ENCODE results near the gene BTNL2.
A peak's percentile ranks its signal among the peaks of the same experiment; 100 is the strongest.

The BTNL2 gene

DNA sequence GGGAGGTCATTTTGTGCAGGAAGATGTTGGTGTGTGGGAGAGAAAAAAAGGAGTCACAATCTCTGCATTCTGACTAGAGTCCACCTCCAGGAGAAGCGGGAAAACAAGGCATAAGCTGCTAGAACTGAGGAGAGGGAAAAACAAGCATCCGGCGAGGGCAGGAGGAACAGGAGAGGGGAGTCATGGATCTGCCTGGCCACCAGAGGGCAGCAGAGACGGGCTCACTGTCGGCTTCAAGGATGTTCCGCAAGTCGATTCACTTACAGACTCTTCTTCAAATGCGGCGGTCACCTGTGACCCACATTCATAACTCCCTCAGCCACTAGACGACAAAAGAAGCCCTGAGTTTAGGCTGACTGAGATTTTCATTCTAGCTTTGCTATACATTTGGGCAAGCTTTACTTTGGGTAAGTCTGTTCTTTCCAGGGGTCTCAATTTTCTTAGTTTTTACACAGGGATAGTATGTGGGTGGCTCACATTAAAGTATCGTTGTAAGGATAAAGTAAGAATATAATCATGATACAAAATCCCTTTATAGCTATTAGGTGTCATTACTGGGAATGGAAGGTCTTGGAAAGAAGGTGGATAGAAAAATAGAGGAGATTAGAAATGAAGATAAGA lies 6.6 kb upstream of the BTNL2 start:
- DNase-seq (ENCODE audit: low read depth in 2 of 2) = peak; percentile 78 to 85

GRCh38 chr6:32411566-32412327 lies 4.8 kb upstream of the BTNL2 start:
- no peak for DNase-seq (ENCODE audit: low read depth in 2 of 2)

GRCh38 chr6:32410906-32411305 lies 3.9 kb upstream of the BTNL2 start:
- DNase-seq (ENCODE audit: low read depth in 2 of 2) = no peak

DNA sequence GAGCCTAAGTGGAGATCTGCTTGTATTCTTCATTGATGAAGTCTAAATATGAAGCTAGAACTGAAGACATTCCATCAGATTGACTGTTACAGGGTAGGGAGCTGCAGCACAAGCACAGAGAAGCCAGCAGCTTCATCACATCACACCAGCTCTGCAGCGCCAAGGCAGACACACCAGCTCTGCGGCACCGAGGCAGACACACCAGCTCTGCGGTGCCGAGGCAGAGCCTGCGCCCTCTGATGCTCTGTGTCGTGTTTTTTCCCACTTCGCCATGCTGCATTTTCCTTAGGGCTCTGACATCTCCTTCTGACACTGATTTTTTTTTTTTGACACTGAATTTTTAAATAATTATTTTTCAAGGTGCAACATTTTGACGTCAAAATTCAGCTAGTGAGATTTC lies 784 bp downstream of the BTNL2 start:
- DNase-seq (ENCODE audit: low read depth in 2 of 2) = no peak

- DNase-seq (ENCODE audit: low read depth in 2 of 2) = no peak
These were observed 1.3 kb downstream of the BTNL2 start for GRCh38 chr6:32405656-32406055.

- no peak for DNase-seq (ENCODE audit: low read depth in 2 of 2)
These were observed 4.2 kb downstream of the BTNL2 start for GRCh38 chr6:32402812-32403211.

DNA sequence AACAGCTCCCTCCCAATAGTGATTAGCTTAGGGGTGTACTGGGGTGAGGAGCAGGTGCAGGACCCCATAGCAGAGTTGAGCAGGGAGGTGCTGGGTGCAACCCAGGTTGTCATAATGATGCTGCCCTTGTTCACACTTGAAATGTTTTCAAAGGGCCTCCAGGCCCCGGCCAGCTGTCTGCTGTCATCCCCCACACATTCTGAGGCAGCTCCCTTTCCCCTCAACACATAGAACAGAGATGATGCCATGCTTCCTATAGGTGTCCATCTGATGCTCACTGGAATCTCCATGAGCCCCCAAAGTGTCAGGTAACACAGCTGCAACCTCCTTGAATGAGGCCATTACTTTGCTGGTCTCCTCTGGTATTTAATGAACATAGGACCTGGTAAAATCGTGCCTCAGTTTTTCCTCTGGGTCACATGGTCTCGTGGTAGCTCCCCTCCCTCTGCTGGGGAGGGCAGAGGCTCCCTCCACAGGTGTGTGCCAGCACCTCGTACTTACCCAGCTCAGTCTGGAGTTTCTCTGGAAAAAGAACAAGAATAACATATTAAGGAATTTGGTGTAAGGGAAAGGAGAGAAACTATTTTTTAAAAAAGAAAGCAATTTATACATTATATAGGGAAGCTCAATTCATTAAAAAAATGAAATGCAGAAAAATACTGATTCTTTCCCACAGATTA lies 5.6 kb downstream of the BTNL2 start:
- DNase-seq (ENCODE audit: low read depth in 2 of 2) = no peak

- no peak for DNase-seq (ENCODE audit: low read depth in 2 of 2)
These were observed 9.6 kb downstream of the BTNL2 start for GRCh38 chr6:32397252-32397920.

DNA sequence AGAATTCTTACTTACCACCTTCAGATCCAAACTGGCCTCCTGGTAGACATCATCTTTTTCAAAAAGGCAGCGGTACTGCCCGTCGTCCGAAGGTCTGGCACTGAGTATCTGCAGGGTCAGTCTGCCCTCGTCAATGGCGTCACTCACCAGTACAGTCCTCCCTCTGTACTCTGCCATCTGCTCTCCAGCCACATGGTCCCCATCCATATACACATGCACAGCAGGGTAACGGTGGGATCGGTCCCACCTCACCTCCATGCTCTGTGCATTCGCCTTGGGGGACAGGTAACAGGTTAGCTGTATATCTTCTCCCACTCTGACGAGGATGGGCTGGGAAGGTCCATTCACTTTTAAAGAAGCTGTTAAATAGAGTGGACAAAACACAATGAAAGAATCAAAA lies 11.0 kb downstream of the BTNL2 start:
- DNase-seq (ENCODE audit: low read depth in 2 of 2) = no peak

DNA sequence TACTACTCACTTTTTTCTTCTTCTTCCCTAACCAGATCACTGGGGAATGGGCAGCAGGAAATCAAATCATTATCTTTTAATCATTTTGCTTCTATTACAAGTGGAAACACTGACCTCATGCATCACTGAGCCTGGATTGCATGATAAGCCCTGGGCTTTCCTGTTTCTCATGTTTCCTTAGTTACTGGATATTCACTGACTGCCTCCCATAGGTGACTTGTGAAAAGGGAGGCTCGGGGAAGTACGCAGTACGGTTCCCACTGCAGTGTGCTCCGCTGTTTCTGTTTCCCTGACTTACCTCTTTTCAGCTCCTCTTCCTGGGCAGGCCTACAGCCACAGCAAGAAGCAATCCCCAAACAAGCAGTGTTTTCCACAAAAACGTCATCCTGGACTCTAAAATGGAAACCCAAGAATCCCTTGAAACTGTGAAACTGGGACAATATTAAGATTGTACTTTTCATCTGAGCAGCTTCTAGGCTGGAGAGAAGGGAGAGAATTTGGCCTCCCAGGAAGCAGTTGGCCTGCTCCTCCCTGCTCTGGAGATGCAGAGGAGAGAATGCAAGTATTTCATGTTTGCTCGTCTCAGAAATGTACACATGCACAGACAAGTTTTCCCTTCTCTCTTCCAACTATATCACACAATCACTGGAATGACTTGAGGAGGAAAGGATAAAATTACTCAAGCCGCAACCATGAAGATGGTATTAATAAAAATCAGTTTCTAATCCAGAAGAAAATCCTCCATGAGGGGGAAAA lies 13.1 kb downstream of the BTNL2 start:
- DNase-seq (ENCODE audit: low read depth in 2 of 2) = no peak

DNA sequence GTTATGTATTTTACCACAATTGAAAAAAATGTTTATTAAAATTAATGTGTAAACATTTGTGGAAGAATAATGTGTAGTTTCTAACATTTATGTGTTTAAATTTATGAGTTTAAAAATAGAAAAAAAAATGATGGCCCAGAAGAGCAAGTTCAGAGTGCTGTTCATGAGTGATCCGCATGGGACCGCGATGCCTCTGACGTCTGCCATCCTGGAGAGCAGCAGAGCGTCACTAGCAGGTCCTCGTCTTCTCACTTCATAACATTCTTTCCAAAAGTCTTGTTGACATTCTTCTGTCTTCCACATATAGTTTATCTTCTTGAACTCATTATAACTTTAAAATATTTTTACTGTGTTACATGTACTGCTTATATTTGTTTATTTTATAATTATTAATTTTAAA lies 15.5 kb downstream of the BTNL2 start:
- DNase-seq (ENCODE audit: low read depth in 2 of 2) = no peak

GRCh38 chr6:32387589-32388340 lies 19.2 kb downstream of the BTNL2 start:
- no peak for DNase-seq (ENCODE audit: low read depth in 2 of 2)

- no peak for DNase-seq (ENCODE audit: low read depth in 2 of 2)
These were observed 20.9 kb downstream of the BTNL2 start for GRCh38 chr6:32386040-32386439.

DNA sequence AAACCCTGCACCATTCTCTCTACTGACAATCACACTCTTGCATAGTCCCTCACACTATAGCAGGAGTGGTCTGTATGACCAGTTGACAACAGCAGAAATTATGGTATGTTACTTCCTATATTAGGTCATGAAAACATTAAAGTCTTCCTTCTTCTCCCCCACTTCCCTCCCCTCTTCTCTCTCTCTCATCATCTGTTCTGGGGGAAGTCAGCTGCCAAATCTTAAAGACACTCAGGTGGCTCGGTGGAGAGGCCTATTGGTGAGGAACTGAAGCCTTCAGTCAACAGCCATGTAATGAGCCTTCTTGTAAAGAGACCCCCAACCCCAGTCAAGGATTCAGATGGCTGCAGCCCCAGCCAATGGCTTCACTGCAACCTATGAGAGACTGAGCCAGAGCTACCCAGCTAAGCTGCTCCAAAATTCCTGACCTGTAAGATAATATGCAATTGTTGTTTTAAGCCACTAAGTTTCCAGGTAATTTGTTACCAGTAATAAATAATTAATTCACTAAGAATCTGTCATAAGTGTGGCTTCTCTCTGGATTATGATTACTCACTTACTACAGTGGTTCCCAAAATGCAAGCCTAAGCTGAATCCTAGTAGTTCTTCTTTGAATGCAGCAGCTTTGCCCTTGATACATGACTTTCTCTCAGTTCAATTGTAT lies 24.1 kb downstream of the BTNL2 start:
- DNase-seq (ENCODE audit: low read depth in 2 of 2) = no peak

DNA sequence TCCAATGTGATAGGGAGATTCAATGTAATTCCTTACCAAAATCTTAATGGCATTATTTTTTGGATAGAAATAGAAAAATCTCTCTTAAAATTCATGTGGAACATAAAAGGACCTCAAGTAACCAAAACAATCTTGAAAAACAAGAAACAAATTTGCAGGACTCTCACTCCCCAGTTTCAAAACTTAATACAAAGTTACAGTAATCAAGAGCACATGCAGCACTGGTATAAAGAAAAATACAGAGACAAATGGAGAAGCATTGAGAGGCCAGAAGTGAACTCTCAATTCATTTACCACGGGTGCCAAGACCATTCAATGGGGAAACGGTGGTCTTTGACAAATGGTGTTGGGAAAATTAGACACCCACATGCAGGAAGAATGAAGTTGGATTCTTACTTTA lies 27.4 kb downstream of the BTNL2 start:
- DNase-seq (ENCODE audit: low read depth in 2 of 2) = no peak

DNA sequence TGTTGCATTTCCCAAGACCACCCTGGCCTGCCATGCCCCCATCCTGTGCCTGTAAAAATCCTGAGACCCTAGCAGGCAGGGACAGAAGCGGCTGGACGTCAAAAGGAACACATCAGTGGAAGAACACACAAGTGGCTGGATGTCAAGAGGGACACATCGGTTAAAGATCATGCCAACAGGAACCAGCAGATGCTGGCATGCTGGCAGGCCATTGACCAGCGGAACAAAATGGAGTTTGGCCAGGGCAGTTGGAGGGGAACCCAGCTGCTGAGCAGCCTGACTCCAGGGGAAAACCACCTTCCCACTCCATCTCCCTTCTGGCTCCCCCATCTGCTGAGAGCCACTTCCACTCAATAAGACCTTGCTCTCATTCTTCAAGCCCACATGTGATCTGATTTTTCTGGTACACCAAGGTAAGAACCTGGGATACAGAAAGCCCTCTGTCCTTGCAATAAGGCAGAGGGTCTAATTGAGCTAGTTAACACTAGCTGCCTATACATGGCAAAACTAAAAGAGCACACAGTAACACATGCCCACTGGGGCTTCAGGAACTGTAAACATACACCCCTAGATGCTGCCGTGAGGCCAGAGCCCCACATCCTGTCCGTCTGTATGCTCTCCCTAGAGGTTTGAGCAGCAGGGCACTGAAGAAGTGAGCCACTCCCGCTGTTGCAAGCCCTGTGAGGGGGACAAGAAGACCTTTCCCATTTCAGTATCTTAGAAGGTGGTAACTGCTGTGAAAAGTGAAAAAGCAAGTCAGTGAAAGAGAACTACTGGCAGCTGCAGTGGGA lies 31.0 kb downstream of the BTNL2 start:
- DNase-seq (ENCODE audit: low read depth in 2 of 2) = no peak

DNA sequence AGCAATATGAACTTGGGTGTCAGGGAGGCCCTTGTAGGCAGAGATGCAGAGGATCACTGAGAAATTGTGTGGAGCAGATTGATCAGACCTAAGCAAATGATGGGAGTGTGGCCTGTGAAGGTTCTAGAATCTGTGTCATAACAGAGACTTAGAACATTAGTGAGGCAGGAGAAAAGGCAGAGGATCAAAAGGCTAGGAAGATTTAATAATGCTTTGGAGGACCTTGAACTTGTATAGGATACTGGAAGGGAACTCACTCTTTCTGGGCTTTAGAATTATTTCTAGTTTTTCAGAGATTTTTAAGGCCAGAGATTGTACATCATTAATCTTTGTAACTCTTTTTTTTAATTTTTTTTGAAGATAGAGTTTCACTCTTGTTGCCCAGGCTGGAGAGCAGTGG lies 35.2 kb downstream of the BTNL2 start, which contains the start of gene TSBP1:
Gene TSBP1, minus strand, starts transcription at position 101 of the 400 bp plus-strand sequence. CDS start 197 bp downstream, outside the sequence.
- DNase-seq (ENCODE audit: low read depth in 2 of 2) = no peak

GRCh38 chr6:32371229-32371628 lies 35.8 kb downstream of the BTNL2 start:
- no peak for DNase-seq (ENCODE audit: low read depth in 2 of 2)

DNA sequence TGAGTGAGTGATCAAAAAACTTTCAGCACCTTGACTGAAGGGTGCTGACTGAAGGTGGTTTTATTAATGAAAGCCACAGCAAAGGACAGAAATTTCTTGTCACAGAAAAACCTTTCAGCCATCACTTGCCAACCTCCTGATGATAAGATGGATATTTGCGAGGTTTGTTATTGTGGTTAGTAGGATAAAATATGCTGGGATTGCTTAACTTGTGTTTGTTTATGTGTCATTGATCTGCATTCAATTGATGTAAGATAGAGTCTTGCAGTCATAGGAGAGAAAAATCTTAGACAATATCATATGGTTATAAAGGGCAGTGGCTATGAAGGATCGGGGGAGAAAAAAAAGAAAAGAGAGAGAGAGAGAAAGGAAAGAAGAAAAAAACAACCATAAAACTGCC lies 36.5 kb downstream of the BTNL2 start:
- DNase-seq (ENCODE audit: low read depth in 2 of 2) = no peak

DNA sequence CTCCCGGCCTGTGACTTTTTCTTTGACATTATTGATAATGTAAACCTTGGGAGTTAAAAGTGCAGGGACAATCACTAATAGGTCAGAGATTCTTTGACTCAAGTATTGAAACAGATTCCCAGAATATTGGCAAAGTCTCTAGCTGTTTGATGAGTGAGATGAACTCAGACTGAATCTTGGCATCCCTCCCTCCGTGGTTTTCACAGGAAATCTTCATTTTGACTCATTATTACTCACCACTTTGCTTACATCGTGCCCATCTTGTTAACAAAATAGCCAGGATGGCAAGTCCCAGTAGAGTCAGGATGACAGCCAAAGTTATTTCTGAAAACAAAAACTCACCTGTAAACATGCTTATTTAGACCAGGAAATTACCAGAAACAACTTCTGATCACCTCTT lies 37.3 kb downstream of the BTNL2 start:
- no peak for DNase-seq (ENCODE audit: low read depth in 2 of 2)
